ENCODE results near the gene SP140.

GRCh38 chr2:230244211-230244610, 18.7 kb downstream of the SP140 start:
- TF ChIP-seq CTCF (IDR thresholded peaks at IDR 0.05) (no peak), POLR2A (IDR thresholded peaks at IDR 0.05) (no peak), POLR2AphosphoS5 (IDR thresholded peaks at IDR 0.05) (no peak)
